Activated B cell treated with CpG ODN at 0.5 μM for 24 hours (primary cell): ENCODE data around the gene CGN. TPM values are rescaled to one million over a fixed set of nuclear protein-coding genes. Genes with fewer than 3 reads are reported as not detected.

Source experiments
- ATAC-seq: fragments of 200-7000 bp; cut with Tn5 transposase; one replicate; pipeline ENCODE4 v1.10.0; 2021; ENCODE audit warnings: low read depth, mild to moderate bottlenecking, moderate library complexity
- CTCF ChIA-PET: fragments of 350-600 bp; sonication (Branson Sonifier 250); formaldehyde crosslinking; loops from one replicate; lab custom pipeline; 2021; ENCODE audit warnings: antibody characterized with exemption; lab: Charles Lee
- POLR2A ChIA-PET: fragments of 350-600 bp; sonication (Branson Sonifier 250); formaldehyde crosslinking; loops from one replicate; lab custom pipeline; 2021; ENCODE audit warnings: antibody characterized with exemption; lab: Charles Lee
- DNase-seq: peaks from one replicate; pipeline ENCODE4 v3.0.0; 2022
- H3K27ac Mint-ChIP-seq: one replicate; pipeline ENCODE4 v1.8.0; 2020; ENCODE audit warnings: mixed read lengths
- H3K27me3 Mint-ChIP-seq: one replicate; pipeline ENCODE4 v1.8.0; 2021; ENCODE audit warnings: mixed read lengths
- H3K36me3 Mint-ChIP-seq: one replicate; pipeline ENCODE4 v1.8.0; 2021; ENCODE audit warnings: low read depth, mixed read lengths
- H3K4me1 Mint-ChIP-seq: one replicate; pipeline ENCODE4 v1.8.0; 2021; ENCODE audit warnings: mixed read lengths
- H3K4me3 Mint-ChIP-seq: one replicate; pipeline ENCODE4 v1.8.0; 2020; ENCODE audit warnings: mild to moderate bottlenecking, mixed read lengths
- H3K9me3 Mint-ChIP-seq: one replicate; pipeline ENCODE4 v1.8.0; 2020; ENCODE audit warnings: mixed read lengths
- CTCF ChIP-seq: fragments of 200-600 bp; IDR thresholded peaks from one replicate; pipeline ENCODE4 v1.8.0; 2022; ENCODE audit warnings: antibody characterized with exemption, mild to moderate bottlenecking
- intact Hi-C: fragments of 100-400 bp; cut with micrococcal nuclease; formaldehyde crosslinking; loops from one replicate; pipeline ENCODE4 v1.15.1; 2024
- total RNA-seq: library from RNA; stranded (reverse); gene quantifications from 2 replicates; pipeline ENCODE4 v1.2.3, GENCODE V29; 2022

CGN gene
- total RNA-seq, 1 donor from 2014 or later = 0.22 TPM

- Mint-ChIP-seq H3K36me3 (no peaks in the 10 kb centered on the region), H3K27ac (no peak overlapping the region), H3K27me3 (no peaks in the 10 kb centered on the region), H3K4me1 (no peaks in the 10 kb centered on the region), H3K4me3 (no peak overlapping the region), H3K9me3 (no peaks in the 10 kb centered on the region)
- no peak for TF ChIP-seq CTCF
- ChIA-PET POLR2A (no interaction called here), CTCF (no interaction called here)
- intact Hi-C loops = no loop called here
- ATAC-seq = no peak
- DNase-seq = no peak
Measured at GRCh38 chr1:151565502-151566189, 54.5 kb downstream of the CGN start.

- Mint-ChIP-seq H3K27me3 (no peaks in the 10 kb centered on the region), H3K36me3 (no peaks in the 10 kb centered on the region), H3K9me3 (no peaks in the 10 kb centered on the region), H3K27ac (no peak overlapping the region), H3K4me1 (no peaks in the 10 kb centered on the region), H3K4me3 (no peak overlapping the region)
- CTCF ChIA-PET = interaction anchor here (1.3 kb wide), 1 partner anchor 25 kb away, joined by 3 read pairs; no protein-coding TSS in a partner anchor
- ATAC-seq = no peak
- POLR2A ChIA-PET = no interaction called here
- no peak for TF ChIP-seq CTCF
- intact Hi-C loops = no loop called here
- DNase-seq = no peak
Measured at GRCh38 chr1:151568626-151569088, 57.5 kb downstream of the CGN start.

GRCh38 chr1:151570819-151571218, 59.6 kb downstream of the CGN start:
- Mint-ChIP-seq H3K36me3 (no peaks in the 10 kb centered on the region), H3K9me3 (no peaks in the 10 kb centered on the region), H3K4me1 (no peaks in the 10 kb centered on the region), H3K27me3 (no peaks in the 10 kb centered on the region), H3K4me3 (no peak overlapping the region), H3K27ac (no peak overlapping the region)
- POLR2A ChIA-PET = no interaction called here
- CTCF ChIA-PET = no interaction called here
- ATAC-seq (no peak), DNase-seq (no peak)
- no peak for TF ChIP-seq CTCF
- intact Hi-C loops = no loop called here

GRCh38 chr1:151574575-151575529, 63.7 kb downstream of the CGN start:
- Mint-ChIP-seq H3K27me3 (no peaks in the 10 kb centered on the region), H3K36me3 (no peaks in the 10 kb centered on the region), H3K4me3 (no peak overlapping the region), H3K27ac (no peak overlapping the region), H3K9me3 (no peaks in the 10 kb centered on the region), H3K4me1 (no peaks in the 10 kb centered on the region)
- ATAC-seq = no peak
- ChIA-PET POLR2A (no interaction called here), CTCF (no interaction called here)
- no peak for DNase-seq
- intact Hi-C loops = no loop called here
- TF ChIP-seq CTCF = no peak

GRCh38 chr1:151577173-151577572, 66.0 kb downstream of the CGN start:
- no peak for TF ChIP-seq CTCF
- intact Hi-C loops = no loop called here
- H3K9me3 Mint-ChIP-seq = no peaks in the 10 kb centered on the region
- H3K4me1 Mint-ChIP-seq = no peaks in the 10 kb centered on the region
- ChIA-PET CTCF (no interaction called here), POLR2A (no interaction called here)
- ATAC-seq (no peak), DNase-seq (no peak)
- H3K27me3 Mint-ChIP-seq = no peaks in the 10 kb centered on the region
- H3K27ac Mint-ChIP-seq = no peak overlapping the region
- H3K4me3 Mint-ChIP-seq = no peak overlapping the region
- no peaks in the 10 kb centered on the region for H3K36me3 Mint-ChIP-seq
